ENCODE measurements around the gene POTEG.
"Not testable (repeated sequence)": the region's sequence is repeated elsewhere in the genome, so short reads cannot be mapped to it uniquely, and the experiment has no call there.

GRCh38 chr14:19394727-19395126 lies 39.4 kb downstream of the POTEG start:
- TF ChIP-seq CTCF (optimal IDR thresholded peaks at IDR 0.05 in 1 of 3, IDR thresholded peaks at IDR 0.05 in 1 of 3, conservative IDR thresholded peaks at IDR 0.05 in 1 of 3; ENCODE audit: extremely low read depth in 1 of 3, insufficient read depth in 2 of 3, low read length in 3 of 3); EZH2 (IDR thresholded peaks at IDR 0.05; ENCODE audit: low read length): not testable (repeated sequence)
